GM21717 (cell line): Measurements from ENCODE around the gene CGNL1.

Experiments used
- ATAC-seq: cut with Tn5 transposase; IDR thresholded peaks from one replicate; pipeline ENCODE4 v1.9.1; 2021; ENCODE audit warnings: mild to moderate bottlenecking, moderate library complexity; ENCODE audit not compliant: unreplicated experiment

The CGNL1 gene

DNA sequence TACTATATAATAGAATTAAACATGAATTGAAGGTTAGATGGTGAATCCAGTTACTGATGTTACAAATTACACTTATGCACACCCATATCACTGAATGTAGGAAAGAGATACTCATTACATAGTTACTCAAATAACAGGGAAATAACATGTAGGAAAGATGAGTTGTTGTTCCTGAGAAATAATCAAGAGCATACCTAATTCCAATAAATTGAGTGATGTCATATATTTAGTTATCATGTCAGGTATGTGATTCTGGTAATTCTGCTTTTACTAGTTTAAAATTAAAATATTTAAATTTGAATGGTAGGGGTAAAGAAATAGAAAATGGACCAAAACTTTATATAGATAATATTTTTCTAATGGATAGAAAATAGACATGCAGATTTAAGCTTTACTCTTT is 112.8 kb downstream of the CGNL1 start:
- no peak for ATAC-seq

DNA sequence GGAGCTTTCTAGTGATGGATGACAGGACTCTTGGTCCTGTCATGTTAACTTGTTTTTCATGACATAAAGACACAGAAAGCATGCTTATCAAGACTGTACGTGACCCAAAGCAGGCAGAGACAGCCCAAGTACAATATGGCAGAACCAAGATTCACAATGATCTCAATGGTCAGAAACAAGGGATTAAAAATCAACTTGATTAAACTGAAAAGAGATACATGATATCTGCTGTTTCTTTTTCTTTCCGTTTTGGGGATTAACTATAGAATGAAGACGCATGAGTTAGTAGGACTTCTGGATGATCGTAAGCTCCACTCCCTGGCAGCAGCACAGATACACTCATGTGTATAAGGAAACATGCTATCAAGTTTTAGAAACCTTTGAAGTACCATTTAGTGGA is 117.0 kb downstream of the CGNL1 start:
- no peak for ATAC-seq

DNA sequence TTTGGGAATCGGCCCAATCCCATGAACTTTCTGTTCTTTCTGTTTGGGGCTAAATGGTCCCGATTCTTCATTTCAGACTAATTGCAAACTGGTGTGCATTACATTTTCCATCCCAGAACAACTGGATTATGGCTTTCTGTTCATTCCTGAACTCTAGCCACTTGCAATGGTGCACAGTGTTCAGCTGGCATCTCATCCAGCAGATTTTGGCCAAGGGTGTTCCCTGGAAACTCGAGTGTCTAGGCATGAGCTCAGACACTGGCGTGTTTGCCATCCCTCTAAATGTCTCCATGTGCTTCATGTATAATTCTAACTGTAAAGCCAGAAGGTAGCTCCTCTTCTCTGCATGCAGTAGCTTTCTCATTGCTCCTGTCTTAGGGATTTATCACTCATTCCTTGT is 118.3 kb downstream of the CGNL1 start:
- ATAC-seq = no peak

DNA sequence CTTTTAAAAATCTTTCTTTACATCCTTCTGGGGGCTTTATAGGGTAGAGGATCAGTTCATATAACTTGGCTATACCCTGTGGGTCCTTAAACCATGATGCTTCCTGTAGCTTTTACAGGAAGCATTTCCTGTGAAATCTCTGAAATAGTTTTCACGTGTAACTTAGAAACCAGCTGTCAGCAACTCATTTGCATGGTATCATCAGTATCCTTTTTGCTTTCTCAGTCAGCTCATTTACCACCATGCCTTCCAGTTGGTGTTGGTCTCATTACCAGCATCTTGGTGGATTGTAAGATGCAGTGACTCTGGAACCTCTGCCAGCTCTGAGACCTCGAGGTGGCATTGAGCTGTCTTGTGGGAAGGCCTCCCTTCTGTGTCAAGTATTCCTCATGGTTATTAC is 118.7 kb downstream of the CGNL1 start:
- ATAC-seq = no peak

DNA sequence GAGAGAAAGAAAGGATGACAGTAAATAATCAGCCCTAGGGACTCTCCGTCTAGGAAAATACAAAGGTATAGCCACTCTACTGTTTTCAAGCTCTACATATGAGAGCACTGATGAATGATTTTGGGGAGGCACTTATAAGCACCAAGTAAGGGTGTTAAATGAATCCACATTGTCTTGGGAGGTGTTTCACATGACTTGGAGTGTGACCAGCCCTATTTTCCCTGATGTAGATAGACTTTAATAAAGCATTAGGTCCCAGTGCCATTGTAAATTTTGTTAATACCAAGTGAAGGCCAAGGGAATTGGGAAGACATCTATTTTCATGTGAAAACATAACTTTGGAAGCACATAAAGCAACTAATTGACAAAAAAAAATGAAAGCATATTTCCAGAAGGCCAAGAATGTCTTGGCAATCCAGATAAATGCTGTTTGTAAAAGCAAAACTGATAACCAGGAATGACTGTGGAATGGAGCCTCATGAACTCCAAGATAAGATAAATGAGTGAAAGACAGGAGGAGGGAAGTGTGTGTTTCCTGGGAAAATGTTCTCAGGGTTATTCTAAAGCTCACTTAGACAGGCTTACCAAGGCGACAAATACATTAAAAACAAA is 119.4 kb downstream of the CGNL1 start:
- no peak for ATAC-seq

DNA sequence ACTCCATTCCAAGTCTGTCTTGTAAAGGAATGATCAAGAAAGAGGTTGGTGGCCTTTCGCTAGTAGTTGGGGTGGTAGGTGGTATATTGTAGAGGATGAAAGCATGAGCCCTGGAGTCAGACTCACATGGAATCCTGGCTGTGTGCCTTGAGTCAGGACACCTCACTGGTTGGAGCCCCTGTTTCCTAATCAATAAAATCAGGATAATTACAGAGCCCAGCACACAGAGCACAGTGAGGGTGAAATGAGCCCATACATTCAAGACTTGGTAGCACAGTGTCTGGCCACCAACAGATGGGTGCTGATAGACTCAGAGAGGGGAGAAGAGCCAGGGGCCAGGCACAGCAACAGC is 120.3 kb downstream of the CGNL1 start:
- ATAC-seq = no peak

DNA sequence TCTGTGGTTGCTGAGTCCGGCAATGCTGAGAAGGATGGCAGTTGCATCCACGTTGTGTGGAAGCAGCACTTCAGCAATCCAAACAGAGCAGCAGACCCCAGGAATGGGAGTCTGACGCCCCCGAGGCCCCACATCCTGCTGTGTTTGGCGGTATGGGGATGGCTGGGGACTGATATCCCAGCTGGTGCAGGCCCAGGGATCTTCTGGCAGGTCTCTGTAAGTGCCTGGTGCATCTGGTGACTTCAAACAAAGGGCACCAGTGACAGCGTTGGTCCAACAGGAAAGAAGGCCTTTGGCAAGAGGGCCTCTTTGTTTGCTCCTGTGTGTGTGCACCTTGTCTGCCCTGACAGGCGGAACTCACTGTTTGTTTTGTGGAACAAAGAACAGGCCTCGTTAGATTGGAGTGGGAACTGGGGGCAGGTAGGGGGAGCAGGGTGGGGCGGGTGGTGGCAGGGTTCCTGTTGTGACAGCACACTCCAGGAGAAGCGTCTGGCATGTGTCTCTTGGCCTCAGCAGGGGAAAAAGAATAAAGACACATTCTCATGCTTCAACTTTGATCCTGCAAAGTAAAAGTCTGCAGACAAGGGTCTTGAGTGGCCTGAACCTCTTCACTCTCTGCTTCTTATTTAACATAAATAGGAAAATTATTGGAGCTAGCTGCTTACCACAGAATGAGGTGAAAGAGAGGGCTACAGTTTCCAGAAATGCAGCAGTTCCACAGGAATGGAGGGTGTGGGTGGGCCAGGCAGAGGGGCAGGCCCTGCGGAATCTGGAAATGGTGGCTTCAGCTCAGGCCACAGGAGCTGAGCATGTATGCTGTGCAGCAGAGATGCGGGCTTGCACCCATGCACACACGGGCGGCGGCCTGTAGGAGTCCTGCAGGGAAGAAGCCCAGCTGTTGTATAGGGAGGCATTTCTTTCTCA is 120.9 kb downstream of the CGNL1 start:
- ATAC-seq = no peak

DNA sequence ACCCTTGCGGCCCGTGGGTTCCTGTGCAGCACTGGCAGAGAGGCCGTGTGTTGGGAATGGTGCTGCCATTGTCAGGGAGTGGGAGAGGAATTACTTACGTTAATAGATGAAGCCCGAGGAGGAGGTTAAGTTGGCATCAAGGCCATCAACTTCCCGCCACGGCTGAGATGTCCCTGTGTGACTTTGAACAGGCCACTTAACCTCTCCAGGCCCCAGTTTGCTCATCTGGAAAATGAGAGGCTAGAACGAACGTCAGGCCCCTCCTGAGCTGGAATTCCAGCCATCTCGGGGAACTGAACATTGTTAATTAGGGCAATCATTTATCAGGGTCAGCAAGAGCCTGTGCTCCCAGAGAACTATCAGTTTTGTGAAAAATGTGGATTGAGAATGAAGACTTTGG is 124.0 kb downstream of the CGNL1 start:
- no peak for ATAC-seq

DNA sequence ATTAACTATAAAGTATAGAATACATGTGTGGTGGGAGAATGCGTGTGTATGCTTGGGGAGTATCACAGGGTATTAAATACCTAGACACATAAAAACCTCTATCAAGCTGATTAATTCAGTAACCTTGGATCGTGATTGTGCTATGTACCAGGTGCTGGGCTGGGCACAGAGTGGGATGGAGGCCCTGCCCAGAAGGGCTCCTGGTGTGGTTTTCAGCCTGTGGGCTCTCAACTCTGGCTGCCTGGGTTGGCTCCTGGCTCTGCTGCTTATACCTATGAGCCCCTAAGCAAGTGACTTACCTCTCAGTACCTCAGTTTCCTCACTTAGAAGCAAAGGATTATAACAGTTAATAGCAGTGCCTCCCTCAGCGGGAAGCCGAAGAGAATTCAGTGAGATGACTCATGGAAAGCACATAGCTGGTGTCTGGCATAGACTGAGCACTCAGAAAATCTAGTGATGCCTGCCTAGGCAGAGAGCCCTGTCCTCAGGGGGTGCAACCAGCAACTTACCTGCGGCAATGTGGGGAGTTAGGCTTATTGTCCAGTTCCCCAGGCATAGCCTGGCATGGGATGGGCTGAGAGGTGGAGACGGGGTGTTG is 124.8 kb downstream of the CGNL1 start:
- ATAC-seq = no peak

DNA sequence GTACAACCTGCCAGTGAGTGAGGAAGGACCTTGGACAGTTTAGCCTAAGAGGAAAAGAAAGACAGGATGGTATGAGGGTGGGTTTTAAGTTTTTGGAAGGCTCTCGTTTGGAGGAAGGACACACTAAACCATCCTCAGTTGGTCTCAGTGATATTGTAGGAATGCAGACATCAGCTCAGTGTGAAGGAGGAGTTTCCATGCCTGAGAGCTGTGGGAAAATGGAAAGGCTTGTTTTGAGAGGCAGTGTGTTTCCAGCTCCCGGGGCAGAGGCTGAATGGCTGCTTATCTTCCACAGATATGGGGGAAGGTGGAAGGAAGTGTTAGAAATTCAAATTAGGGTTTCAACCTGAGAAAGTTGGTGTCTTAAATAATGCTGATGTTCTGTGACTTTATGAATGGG is 125.8 kb downstream of the CGNL1 start:
- no peak for ATAC-seq

DNA sequence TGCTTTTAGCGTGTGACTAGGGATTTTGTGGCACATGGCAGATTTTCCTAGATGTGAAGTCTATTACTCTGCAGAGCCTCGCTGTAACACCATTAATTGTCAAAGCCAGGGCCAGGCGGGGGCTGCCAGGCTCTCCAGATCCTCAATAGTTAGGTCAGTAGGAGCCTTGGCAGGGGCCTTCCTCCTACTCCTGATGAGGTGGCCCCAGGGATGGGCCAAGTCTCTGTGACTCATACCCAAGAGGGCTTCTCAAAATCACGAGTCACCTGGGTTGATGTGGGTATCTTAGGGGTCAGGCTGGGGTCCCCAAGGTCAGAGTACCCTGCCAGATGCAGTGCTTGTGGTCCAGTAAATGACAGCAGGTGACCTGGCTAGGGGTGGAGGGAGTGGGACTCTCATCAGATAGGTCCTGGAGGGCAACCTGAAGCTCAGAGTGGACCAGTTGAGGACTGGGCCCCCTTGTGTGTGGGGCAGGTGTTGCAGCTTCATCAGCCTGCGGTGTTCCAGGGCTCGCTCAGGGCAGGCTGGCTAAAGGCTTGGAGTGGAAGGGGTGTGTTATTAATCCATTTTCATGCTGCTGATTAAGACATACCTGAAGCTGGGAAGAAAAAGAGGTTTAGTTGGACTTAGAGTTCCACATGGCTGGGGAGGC is 126.9 kb downstream of the CGNL1 start:
- ATAC-seq = no peak

DNA sequence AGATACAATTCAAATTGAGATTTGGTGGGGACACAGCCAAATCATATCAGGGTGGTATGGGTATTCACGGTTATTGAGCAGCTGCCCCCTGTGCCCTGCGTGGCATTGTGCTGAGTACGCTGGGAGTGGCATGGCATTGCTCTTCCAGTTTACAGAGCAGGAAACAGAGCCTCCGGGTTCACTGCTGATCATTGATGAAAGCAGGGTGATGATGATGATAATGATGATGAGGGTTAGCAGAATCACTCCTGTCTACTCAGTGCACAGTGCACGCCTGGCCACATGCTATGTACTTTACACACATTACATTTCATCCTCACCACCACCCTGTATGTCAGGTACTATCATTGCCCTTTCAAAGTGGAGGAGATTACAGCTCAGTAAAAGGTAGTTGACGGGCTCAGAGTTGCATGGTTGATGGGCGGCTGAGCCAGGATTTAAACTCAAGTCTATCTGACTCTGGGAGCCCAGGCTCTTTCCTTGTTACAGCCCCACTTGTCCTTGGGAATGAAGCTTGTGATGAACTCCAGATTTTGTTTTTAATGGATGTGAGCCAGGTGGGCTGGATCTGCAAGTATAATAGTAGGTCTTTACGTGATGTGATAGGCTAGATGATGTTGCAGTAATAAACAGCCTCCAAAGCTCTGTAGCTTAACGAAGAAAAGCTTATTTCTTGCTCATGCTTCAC is 127.8 kb downstream of the CGNL1 start:
- ATAC-seq = no peak

DNA sequence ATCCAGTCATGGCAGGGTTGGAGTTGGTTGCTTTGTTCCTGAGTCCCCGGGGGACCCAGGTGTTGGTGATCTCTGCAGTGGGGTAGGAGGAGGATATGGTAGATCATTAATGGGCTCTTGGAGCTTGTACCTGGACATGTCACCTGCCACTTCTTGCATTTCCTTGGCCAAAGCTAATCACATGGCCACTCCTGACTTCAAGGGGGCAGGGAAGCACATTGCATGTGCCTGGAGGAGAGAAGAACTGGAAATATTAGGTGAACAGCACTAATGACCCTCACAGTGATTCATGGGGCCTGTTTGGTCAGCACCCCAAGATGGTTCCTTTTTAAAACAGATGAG is 128.3 kb downstream of the CGNL1 start:
- no peak for ATAC-seq

DNA sequence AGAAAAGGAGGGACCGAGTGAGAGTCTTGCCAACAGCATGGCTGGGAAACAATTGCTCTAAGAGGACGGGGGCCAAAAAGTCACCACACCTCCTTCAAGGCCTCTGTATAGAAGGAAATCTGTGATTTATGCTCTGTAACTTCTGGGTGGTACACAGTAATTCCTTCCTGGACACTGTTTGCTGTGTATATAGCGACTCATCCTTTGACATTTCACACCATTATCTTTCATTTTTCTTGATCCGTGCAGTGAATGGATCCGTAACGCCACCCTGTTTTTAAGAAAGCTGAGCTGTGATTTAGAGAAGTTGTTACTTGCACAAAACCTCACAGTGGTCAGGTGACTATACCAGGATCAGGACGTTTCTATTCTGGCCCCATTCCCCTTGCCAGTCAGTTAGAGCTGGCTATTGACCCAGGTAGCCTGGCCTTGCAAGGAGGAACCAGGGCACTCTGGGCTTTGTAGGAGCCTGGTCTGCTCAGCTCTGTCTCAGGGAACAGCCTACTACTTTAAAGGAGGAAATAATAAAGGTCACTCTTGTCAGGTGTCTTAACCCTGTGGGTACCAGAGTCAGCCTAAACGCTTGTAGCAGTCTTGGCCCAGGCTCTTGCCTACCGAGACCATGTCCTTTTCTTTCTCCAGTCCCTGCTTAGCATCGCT is 128.9 kb downstream of the CGNL1 start:
- no peak for ATAC-seq

DNA sequence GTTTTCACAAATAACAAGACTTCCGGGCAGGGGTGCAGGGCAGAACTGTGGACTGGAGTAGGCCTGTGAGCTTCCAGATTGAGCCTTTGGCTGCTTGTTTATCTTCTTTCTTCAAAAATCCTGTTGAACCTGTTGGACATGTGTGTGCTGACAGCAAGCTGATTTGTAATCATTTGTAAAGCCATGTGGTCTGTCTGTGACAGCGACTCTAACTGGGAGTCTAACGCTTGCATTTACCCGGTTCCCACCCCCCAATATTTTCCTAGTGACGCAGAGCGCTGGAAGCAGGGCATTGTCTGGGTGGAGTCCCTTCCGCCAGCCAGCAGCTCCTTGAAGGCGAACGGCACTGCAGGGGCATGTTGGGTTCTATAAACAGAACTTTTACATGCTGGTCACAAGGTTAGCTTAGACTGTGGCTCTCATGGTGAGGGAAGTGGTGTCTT is 129.7 kb downstream of the CGNL1 start:
- ATAC-seq = no peak

DNA sequence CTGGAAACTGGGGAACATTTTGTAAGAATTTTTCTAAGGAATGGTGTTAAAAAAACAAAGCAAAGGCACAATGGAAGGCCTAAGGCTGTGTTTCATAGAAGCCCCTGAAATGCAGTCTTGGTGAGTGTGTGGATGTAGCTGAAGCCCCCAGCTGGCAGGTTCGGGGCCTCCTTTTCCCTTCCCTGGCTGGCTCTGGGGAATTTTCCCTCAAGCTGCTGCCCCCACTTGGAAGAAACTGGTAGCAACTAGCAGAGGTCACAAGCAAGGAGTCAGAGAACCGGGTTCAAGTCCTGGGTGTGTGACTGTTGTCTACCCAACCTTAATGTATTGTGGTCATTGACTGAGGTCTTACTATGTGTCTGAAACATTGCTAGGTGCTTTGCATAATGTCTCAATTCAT is 130.1 kb downstream of the CGNL1 start:
- ATAC-seq = no peak

DNA sequence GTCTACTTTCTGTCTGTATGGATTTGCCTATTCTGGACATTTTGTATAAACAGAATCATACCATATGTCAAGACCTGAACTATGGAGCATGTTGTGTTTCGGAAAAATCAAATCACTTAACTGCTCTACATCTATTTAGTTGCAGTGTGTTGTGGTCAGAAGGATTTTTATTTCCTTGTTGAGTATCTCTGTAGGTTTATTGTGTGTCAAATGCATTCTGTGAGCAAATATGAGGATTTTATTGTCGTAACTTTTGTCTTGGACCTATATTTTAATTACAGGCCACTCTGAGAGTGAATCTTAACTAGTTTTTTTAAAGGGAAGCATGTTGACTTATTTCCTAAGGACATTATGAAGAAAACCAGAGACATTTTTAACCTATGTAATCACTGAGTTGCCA is 130.8 kb downstream of the CGNL1 start:
- no peak for ATAC-seq

DNA sequence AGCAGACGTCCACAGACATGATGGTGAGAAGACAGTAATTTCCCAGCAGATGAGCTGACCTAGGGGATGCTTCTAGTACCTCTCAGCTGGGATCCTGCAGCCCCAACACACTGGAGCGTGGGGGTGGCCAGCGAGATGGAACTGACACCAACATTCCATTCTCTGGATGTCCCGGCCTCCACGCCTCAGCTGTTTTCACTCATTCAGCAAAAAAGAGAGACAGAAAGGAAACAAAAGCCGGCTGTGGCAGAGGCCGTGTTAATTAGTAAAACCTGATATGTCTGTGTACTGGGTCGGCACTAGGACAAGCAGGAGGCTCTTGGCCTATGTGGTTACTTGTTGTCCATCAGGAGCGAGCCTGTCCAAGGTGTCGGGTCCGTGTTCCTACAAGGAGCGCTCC is 132.8 kb downstream of the CGNL1 start:
- ATAC-seq = no peak

DNA sequence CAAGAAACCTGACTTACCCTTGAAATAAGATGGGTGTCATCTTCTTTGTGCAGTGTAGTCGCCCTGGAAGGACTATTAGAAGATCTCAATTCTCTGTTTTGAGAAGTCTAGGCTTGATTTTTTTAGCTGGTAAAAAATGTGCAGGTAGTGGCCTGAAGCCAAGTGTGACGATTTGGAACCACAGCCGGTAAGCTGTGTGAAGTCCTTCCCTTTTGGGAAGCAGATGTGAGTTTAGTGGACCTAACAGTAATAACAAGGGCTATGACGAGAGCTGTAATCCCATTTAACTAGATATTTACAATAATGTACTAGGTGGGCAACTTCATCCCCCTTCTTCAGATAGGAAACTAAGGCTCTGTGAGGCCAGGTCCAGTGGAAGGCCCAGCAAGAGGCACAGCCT is 133.7 kb downstream of the CGNL1 start:
- no peak for ATAC-seq

DNA sequence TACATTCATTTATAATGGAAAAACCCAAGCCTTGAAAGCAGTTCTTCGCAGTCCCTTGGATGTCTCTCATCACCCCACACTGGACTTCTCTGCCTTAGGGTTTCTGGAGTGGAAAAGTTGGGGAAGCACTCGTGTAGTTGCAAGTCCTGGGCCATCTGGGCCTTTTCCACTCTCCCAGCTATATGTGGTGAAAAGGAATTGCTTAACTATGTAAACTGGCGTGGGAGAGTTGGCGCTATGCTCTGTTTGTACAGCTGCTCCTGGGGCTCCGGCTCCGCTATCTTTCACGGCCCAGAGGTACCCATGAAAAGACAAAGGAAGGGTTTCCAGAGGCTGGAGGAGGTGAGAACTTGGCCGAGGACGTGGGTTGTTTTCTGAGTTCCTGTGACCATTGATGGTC is 134.3 kb downstream of the CGNL1 start:
- ATAC-seq = no peak
